Activated CD4-positive, alpha-beta T cell treated with anti-CD3 and anti-CD28 coated beads for 36 hours (primary cell): Measurements from ENCODE around the gene SOS1. TPM values are rescaled to one million over a fixed set of nuclear protein-coding genes. Genes with fewer than 3 reads are reported as not detected.
A peak's percentile ranks its signal among the peaks of the same experiment; 100 is the strongest.
"Not testable (repeated sequence)": the region's sequence is repeated elsewhere in the genome, so short reads cannot be mapped to it uniquely, and the experiment has no call there.

Experiments
- ATAC-seq: fragments of 200-7000 bp; cut with Tn5 transposase; one replicate; pipeline ENCODE4 v1.10.0; 2021; ENCODE audit warnings: mild to moderate bottlenecking, moderate library complexity
- CTCF ChIA-PET: fragments of 350-600 bp; sonication (Branson Sonifier 250); formaldehyde crosslinking; loops from one replicate; lab custom pipeline; 2021; ENCODE audit warnings: antibody characterized with exemption; lab: Charles Lee
- POLR2A ChIA-PET: fragments of 350-600 bp; sonication (Branson Sonifier 250); formaldehyde crosslinking; loops from one replicate; lab custom pipeline; 2021; ENCODE audit warnings: antibody characterized with exemption, inconsistent platforms; lab: Charles Lee
- DNase-seq: peaks from one replicate; pipeline ENCODE4 v3.0.0-alpha.2; 2020
- H3K27ac Mint-ChIP-seq: one replicate; pipeline ENCODE4 v1.8.0; 2021; ENCODE audit warnings: mixed read lengths
- H3K27me3 Mint-ChIP-seq: one replicate; pipeline ENCODE4 v1.8.0; 2021; ENCODE audit warnings: mixed read lengths
- H3K36me3 Mint-ChIP-seq: one replicate; pipeline ENCODE4 v1.8.0; 2021; ENCODE audit warnings: low read depth, mixed read lengths
- H3K4me1 Mint-ChIP-seq: one replicate; pipeline ENCODE4 v1.8.0; 2021; ENCODE audit warnings: mixed read lengths
- H3K4me3 Mint-ChIP-seq: one replicate; pipeline ENCODE4 v1.8.0; 2021; ENCODE audit warnings: mild to moderate bottlenecking, moderate library complexity, mixed read lengths
- H3K9me3 Mint-ChIP-seq: one replicate; pipeline ENCODE4 v1.8.0; 2021; ENCODE audit warnings: low read depth, mixed read lengths
- intact Hi-C, 2 experiments: fragments of 100-400 bp; cut with DNase I in 1 of 2; cut with micrococcal nuclease in 1 of 2; formaldehyde crosslinking; loops; one replicate each; pipeline versions ENCODE4 v1.14.2 to v1.15.1; 2022 to 2024; cut with DNase I, micrococcal nuclease
- total RNA-seq, 2 experiments: library from RNA; stranded (reverse); gene quantifications; one replicate each; pipeline ENCODE4 v1.2.3, GENCODE V29; 2021

The SOS1 gene
- total RNA-seq, 2 experiments from 2014 or later, result 30.1 to 32.0 TPM

- H3K27ac Mint-ChIP-seq, result no peak overlapping the region
- H3K27me3 Mint-ChIP-seq, result no peaks in the 10 kb centered on the region
- H3K4me3 Mint-ChIP-seq, result no peak overlapping the region
- intact Hi-C loops, result loop anchor here (1.0 to 5.0 kb wide), 5 partner anchors 90 to 283 kb away; no protein-coding TSS in a partner anchor
- ATAC-seq, result peak; percentile 84
- peak; percentile 84 for DNase-seq
- CTCF ChIA-PET, result interaction anchor here (0.7 to 7.6 kb wide), 40 partner anchors 9 to 425 kb away, joined by 3 to 126 read pairs (median 5); partner anchors contain the start of genes DHX57 and MORN2
- POLR2A ChIA-PET, result interaction anchor here (0.7 kb wide), 2 partner anchors 88 to 124 kb away, joined by 3 read pairs; no protein-coding TSS in a partner anchor
- no peaks in the 10 kb centered on the region for H3K36me3 Mint-ChIP-seq
- H3K4me1 Mint-ChIP-seq, result no peaks in the 10 kb centered on the region
- H3K9me3 Mint-ChIP-seq, result no peaks in the 10 kb centered on the region
These were observed 173.3 kb downstream of the SOS1 start for GRCh38 chr2:38947241-38948239.

- Mint-ChIP-seq H3K27me3 (no peaks in the 10 kb centered on the region), H3K9me3 (no peaks in the 10 kb centered on the region), H3K4me3 (no peak overlapping the region), H3K4me1 (no peaks in the 10 kb centered on the region), H3K27ac (no peak overlapping the region), H3K36me3 (no peaks in the 10 kb centered on the region)
- DNase-seq, result no peak
- no peak for ATAC-seq
- POLR2A ChIA-PET, result no interaction called here
- intact Hi-C loops, result loop anchor here (2.0 to 5.0 kb wide), 3 partner anchors 91 to 113 kb away; no protein-coding TSS in a partner anchor
- CTCF ChIA-PET, result interaction anchor here (0.8 to 7.6 kb wide), 5 partner anchors 9 to 786 kb away, joined by 4 to 126 read pairs (median 6); no protein-coding TSS in a partner anchor
These were observed 174.9 kb downstream of the SOS1 start for GRCh38 chr2:38945911-38946310.

- H3K4me1 Mint-ChIP-seq, result no peaks in the 10 kb centered on the region
- intact Hi-C loops, result loop anchor here in 1 of 2 experiments (5.0 kb wide), 2 partner anchors 92 to 112 kb away; no protein-coding TSS in a partner anchor
- ATAC-seq, result no peak
- CTCF ChIA-PET, result interaction anchor here (7.6 kb wide), 1 partner anchor 284 kb away, joined by 126 read pairs; no protein-coding TSS in a partner anchor
- no peak overlapping the region for H3K4me3 Mint-ChIP-seq
- H3K36me3 Mint-ChIP-seq, result no peaks in the 10 kb centered on the region
- H3K27me3 Mint-ChIP-seq, result no peaks in the 10 kb centered on the region
- POLR2A ChIA-PET, result no interaction called here
- no peak for DNase-seq
- H3K9me3 Mint-ChIP-seq, result no peaks in the 10 kb centered on the region
- no peak overlapping the region for H3K27ac Mint-ChIP-seq
These were observed 175.5 kb downstream of the SOS1 start for GRCh38 chr2:38945372-38945771.

- H3K4me3 Mint-ChIP-seq, result no peak overlapping the region
- H3K36me3 Mint-ChIP-seq, result no peaks in the 10 kb centered on the region
- ATAC-seq (no peak), DNase-seq (no peak)
- H3K9me3 Mint-ChIP-seq, result no peaks in the 10 kb centered on the region
- intact Hi-C loops, result no loop called here
- no peak overlapping the region for H3K27ac Mint-ChIP-seq
- CTCF ChIA-PET, result no interaction called here
- H3K4me1 Mint-ChIP-seq, result no peaks in the 10 kb centered on the region
- no peaks in the 10 kb centered on the region for H3K27me3 Mint-ChIP-seq
- POLR2A ChIA-PET, result no interaction called here
These were observed 177.1 kb downstream of the SOS1 start for GRCh38 chr2:38943784-38944183.

GRCh38 chr2:38940746-38941145, 180.1 kb downstream of the SOS1 start:
- H3K4me1 Mint-ChIP-seq, result peaks cover under 1% of the 10 kb centered on the region
- ATAC-seq (no peak), DNase-seq (no peak)
- intact Hi-C loops, result no loop called here
- H3K4me3 Mint-ChIP-seq, result no peak overlapping the region
- CTCF ChIA-PET, result no interaction called here
- H3K27ac Mint-ChIP-seq, result no peak overlapping the region
- no peaks in the 10 kb centered on the region for H3K27me3 Mint-ChIP-seq
- no peaks in the 10 kb centered on the region for H3K9me3 Mint-ChIP-seq
- POLR2A ChIA-PET, result no interaction called here
- no peaks in the 10 kb centered on the region for H3K36me3 Mint-ChIP-seq

- DNase-seq, result no peak
- Mint-ChIP-seq H3K9me3 (no peaks in the 10 kb centered on the region), H3K36me3 (no peaks in the 10 kb centered on the region)
These were observed 183.3 kb downstream of the SOS1 start for GRCh38 chr2:38937548-38937947.

GRCh38 chr2:38936516-38936915, 184.3 kb downstream of the SOS1 start:
- H3K4me1 Mint-ChIP-seq, H3K9me3 Mint-ChIP-seq, H3K27me3 Mint-ChIP-seq, ATAC-seq, H3K36me3 Mint-ChIP-seq, DNase-seq, intact Hi-C loops, H3K27ac Mint-ChIP-seq, H3K4me3 Mint-ChIP-seq, POLR2A ChIA-PET: not testable (repeated sequence)
- CTCF ChIA-PET, result interaction anchor here (1.0 kb wide), 1 partner anchor 11 kb away, joined by 6 read pairs; no protein-coding TSS in a partner anchor

More at GRCh38 chr2:38937548-38937947, 183.3 kb downstream of the SOS1 start:
- no peak overlapping the region for H3K4me3 Mint-ChIP-seq
- ChIA-PET POLR2A (no interaction called here), CTCF (no interaction called here)
- intact Hi-C loops, result no loop called here
- ATAC-seq, result peak; percentile 33
- H3K27me3 Mint-ChIP-seq, result peaks cover 3% of the 10 kb centered on the region
- H3K4me1 Mint-ChIP-seq, result peaks cover 4% of the 10 kb centered on the region
- no peak overlapping the region for H3K27ac Mint-ChIP-seq

- Mint-ChIP-seq H3K27ac (no peak overlapping the region), H3K36me3 (no peaks in the 10 kb centered on the region), H3K9me3 (no peaks in the 10 kb centered on the region), H3K27me3 (peaks cover 3% of the 10 kb centered on the region), H3K4me1 (peaks cover 4% of the 10 kb centered on the region), H3K4me3 (no peak overlapping the region)
- POLR2A ChIA-PET, result no interaction called here
- CTCF ChIA-PET, result interaction anchor here (1.0 kb wide), 1 partner anchor 12 kb away, joined by 6 read pairs; no protein-coding TSS in a partner anchor
- intact Hi-C loops, result no loop called here
- ATAC-seq, result peak; percentile 57
- DNase-seq, result no peak
These were observed 185.2 kb downstream of the SOS1 start for GRCh38 chr2:38935568-38936172.

- peaks cover 4% of the 10 kb centered on the region for H3K4me1 Mint-ChIP-seq
- peaks cover 3% of the 10 kb centered on the region for H3K27me3 Mint-ChIP-seq
- ATAC-seq (no peak), DNase-seq (no peak)
- no peaks in the 10 kb centered on the region for H3K36me3 Mint-ChIP-seq
- ChIA-PET POLR2A (no interaction called here), CTCF (no interaction called here)
- no peaks in the 10 kb centered on the region for H3K9me3 Mint-ChIP-seq
- intact Hi-C loops, result no loop called here
- no peak overlapping the region for H3K27ac Mint-ChIP-seq
- H3K4me3 Mint-ChIP-seq, result no peak overlapping the region
These were observed 186.1 kb downstream of the SOS1 start for GRCh38 chr2:38934742-38935141.

- peaks cover 3% of the 10 kb centered on the region for H3K27me3 Mint-ChIP-seq
- H3K36me3 Mint-ChIP-seq, result no peaks in the 10 kb centered on the region
- no peak for DNase-seq
- no peak overlapping the region for H3K4me3 Mint-ChIP-seq
- H3K9me3 Mint-ChIP-seq, result no peaks in the 10 kb centered on the region
- intact Hi-C loops, result no loop called here
- H3K27ac Mint-ChIP-seq, result no peak overlapping the region
- ChIA-PET CTCF (no interaction called here), POLR2A (no interaction called here)
- H3K4me1 Mint-ChIP-seq, result peaks cover 4% of the 10 kb centered on the region
- ATAC-seq, result no peak
These were observed 187.2 kb downstream of the SOS1 start for GRCh38 chr2:38933653-38934052.

- ATAC-seq (no peak), DNase-seq (no peak)
- Mint-ChIP-seq H3K4me3 (no peak overlapping the region), H3K27ac (no peak overlapping the region), H3K27me3 (peaks cover 3% of the 10 kb centered on the region), H3K9me3 (no peaks in the 10 kb centered on the region), H3K36me3 (no peaks in the 10 kb centered on the region), H3K4me1 (peaks cover 4% of the 10 kb centered on the region)
- ChIA-PET POLR2A (interaction anchor here (0.6 kb wide), 1 partner anchor 277 kb away, joined by 3 read pairs; no protein-coding TSS in a partner anchor), CTCF (interaction anchor here (1.4 kb wide), 1 partner anchor 15 kb away, joined by 7 read pairs; no protein-coding TSS in a partner anchor)
- intact Hi-C loops, result no loop called here
These were observed 188.3 kb downstream of the SOS1 start for GRCh38 chr2:38932586-38932985.
